Activated CD8-positive, alpha-beta memory T cell treated with anti-CD3 and anti-CD28 coated beads, Interleukin-2, amount 50 U/mL, for 1 hour (primary cell): ENCODE results near the gene PIK3R3.
"Not testable (repeated sequence)": the region's sequence is repeated elsewhere in the genome, so short reads cannot be mapped to it uniquely, and the experiment has no call there.

Experiments used
- DNase-seq: peaks from one replicate; pipeline ENCODE4 v3.0.0-alpha.2; 2020; ENCODE audit errors: extremely low read depth

PIK3R3 gene

GRCh38 chr1:46065405-46065804 lies 67.0 kb downstream of the PIK3R3 start:
- DNase-seq: no peak

GRCh38 chr1:46064708-46065107 lies 67.7 kb downstream of the PIK3R3 start:
- DNase-seq: no peak

- no peak for DNase-seq
Observed at GRCh38 chr1:46062651-46063319, 69.6 kb downstream of the PIK3R3 start.

- DNase-seq: no peak
Observed at GRCh38 chr1:46061146-46061545, 71.3 kb downstream of the PIK3R3 start.

- DNase-seq: no peak
Observed at GRCh38 chr1:46058936-46059335, 73.5 kb downstream of the PIK3R3 start.

- DNase-seq: no peak
Observed at GRCh38 chr1:46057781-46058180, 74.6 kb downstream of the PIK3R3 start.

GRCh38 chr1:46057215-46057614 lies 75.2 kb downstream of the PIK3R3 start:
- not testable (repeated sequence) for DNase-seq

GRCh38 chr1:46056325-46056724 lies 76.1 kb downstream of the PIK3R3 start:
- no peak for DNase-seq

- no peak for DNase-seq
Observed at GRCh38 chr1:46053734-46054133, 78.7 kb downstream of the PIK3R3 start.

- no peak for DNase-seq
Observed at GRCh38 chr1:46044116-46044515, 88.3 kb downstream of the PIK3R3 start.

GRCh38 chr1:46043458-46044017 lies 88.9 kb downstream of the PIK3R3 start:
- DNase-seq: no peak

- DNase-seq: no peak
Observed at GRCh38 chr1:46041974-46042373, 90.5 kb downstream of the PIK3R3 start.

GRCh38 chr1:46041551-46041950 lies 90.9 kb downstream of the PIK3R3 start:
- DNase-seq: no peak

GRCh38 chr1:46039571-46040052 lies 92.8 kb downstream of the PIK3R3 start:
- no peak for DNase-seq

GRCh38 chr1:46036894-46037839 lies 95.3 kb downstream of the PIK3R3 start:
- peak; percentile 53 for DNase-seq

GRCh38 chr1:46034601-46035516 lies 97.6 kb downstream of the PIK3R3 start:
- no peak for DNase-seq

- no peak for DNase-seq
Observed at GRCh38 chr1:46030876-46031660, 101.4 kb downstream of the PIK3R3 start.

- no peak for DNase-seq
Observed at GRCh38 chr1:46030074-46030870, 102.2 kb downstream of the PIK3R3 start.

GRCh38 chr1:46027788-46028573 lies 104.4 kb downstream of the PIK3R3 start:
- no peak for DNase-seq
